Stomach (tissue), 9 donors: ENCODE measurements around the gene KRTAP4-2. TPM values are rescaled to one million over a fixed set of nuclear protein-coding genes. Genes with fewer than 3 reads are reported as not detected.
"Not testable (repeated sequence)": the region's sequence is repeated elsewhere in the genome, so short reads cannot be mapped to it uniquely, and the experiment has no call there.

Experiments
- DNase-seq, 2 donors: peaks; one replicate each; pipeline versions ENCODE4 v3.0.0 to v3.0.0-alpha.2; 2013 to 2019
- H3K27ac ChIP-seq, 5 donors: fragments of 200-600 bp in 4 of 5; sonication (generic) in 4 of 5; one replicate each; pipeline ENCODE4 v1.5.1; 2013 to 2019; ENCODE audit warnings: mild to moderate bottlenecking in 1 of 5, moderate library complexity in 1 of 5
- H3K27me3 ChIP-seq, 3 donors: fragments of 200-600 bp; sonication (generic); one replicate each; pipeline ENCODE4 v1.5.1; 2017 to 2019; ENCODE audit warnings: mixed run types in 1 of 3
- H3K36me3 ChIP-seq, 4 donors: fragments of 200-600 bp; sonication (generic); 1 replicate in 3 of 4; 2 replicates in 1 of 4; pipeline ENCODE4 v1.5.1; 2016 to 2019
- H3K4me1 ChIP-seq, 4 donors: fragments of 200-600 bp; sonication (generic); one replicate each; pipeline ENCODE4 v1.5.1; 2016 to 2019
- H3K4me3 ChIP-seq, 4 donors: fragments of 200-600 bp; sonication (generic) in 3 of 4; one replicate each; pipeline ENCODE4 v1.5.1; 2016 to 2019; ENCODE audit warnings: mild to moderate bottlenecking in 1 of 4
- H3K9me3 ChIP-seq, 4 donors: fragments of 200-600 bp; sonication (generic); one replicate each; pipeline ENCODE4 v1.5.1; 2016 to 2019
- EP300 ChIP-seq: sonication (generic); formaldehyde crosslinking; IDR thresholded peaks from one replicate; pipeline ENCODE4 v1.6.1; 2017; ENCODE audit warnings: antibody characterized with exemption
- POLR2A ChIP-seq, 4 donors: fragments of 450-650 bp; IDR thresholded peaks; one replicate each; pipeline ENCODE4 v1.6.1; 2016; ENCODE audit warnings: antibody characterized with exemption in 4 of 4, control low read depth in 2 of 4, mild to moderate bottlenecking in 1 of 4, moderate library complexity in 1 of 4
- POLR2AphosphoS5 ChIP-seq, 3 donors: sonication (generic); formaldehyde crosslinking; IDR thresholded peaks; one replicate each; pipeline ENCODE4 v1.6.1; 2016; ENCODE audit warnings: antibody characterized with exemption in 3 of 3
- WGBS, 5 donors: extraction: QIAGEN DNeasy Blood & Tissue Kit in 3 of 5; methylation state at CpG; one replicate each; pipeline versions ENCODE4 v1.1.5 to v1.1.7; 2013 to 2018; 5-methylcytosine and 5-hydroxymethylcytosine counted together
- intact Hi-C: fragments of 100-400 bp; cut with DNase I; formaldehyde crosslinking; loops from one replicate; pipeline ENCODE4 v1.15.1; 2023; ENCODE audit warnings: low total_unique reads
- polyA plus RNA-seq, 3 donors: library from polyadenylated mRNA; stranded (reverse); fragments of 200-250 nt; gene quantifications; one replicate each; pipeline ENCODE4 v1.2.3, GENCODE V29; 2013
- total RNA-seq, 5 donors: library from RNA; depleted of rRNA; stranded (reverse); fragments of >200 nt; gene quantifications; one replicate each; pipeline versions ENCODE4 v1.1.0 to v1.2.3, GENCODE V29; 2014 to 2016
- TF ChIP-seq, protein P1 (sequence below), 7 experiments: fragments of 450-650 bp in 4 of 7; fragments of 200-600 bp in 3 of 7; sonication (generic) in 3 of 7; IDR thresholded peaks; one replicate each; pipeline ENCODE4 v1.5.1; 2016 to 2019; ENCODE audit warnings: antibody characterized with exemption in 7 of 7, control low read depth in 2 of 7, mild to moderate bottlenecking in 1 of 7
- donor health status: healthy with polysubstance abuse.
- donor health status: Bipolar disorder and iron deficiency.
- donor health status: healthy.

KRTAP4-2 gene
- total and polyA plus RNA-seq, 8 donors = not detected

DNA sequence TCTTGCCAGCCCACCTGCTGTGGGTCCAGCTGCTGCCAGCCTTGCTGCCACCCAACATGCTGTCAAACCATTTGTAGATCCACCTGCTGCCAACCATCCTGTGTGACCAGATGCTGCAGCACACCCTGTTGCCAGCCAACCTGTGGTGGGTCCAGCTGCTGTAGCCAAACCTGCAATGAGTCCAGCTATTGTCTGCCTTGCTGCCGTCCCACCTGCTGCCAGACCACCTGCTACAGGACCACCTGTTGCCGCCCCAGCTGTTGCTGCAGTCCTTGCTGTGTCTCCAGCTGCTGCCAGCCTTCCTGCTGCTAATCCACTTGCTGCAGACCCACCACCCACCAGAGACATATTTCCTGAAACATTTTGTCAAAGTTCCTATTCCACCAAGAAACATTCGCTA is 12.3 kb upstream of the KRTAP4-2 start:
- Histone ChIP-seq H3K9me3 (no peaks in the 10 kb centered on the region), H3K4me1 (no peaks in the 10 kb centered on the region), H3K27ac (no peak overlapping the region), H3K36me3 (no peaks in the 10 kb centered on the region), H3K4me3 (no peak overlapping the region), H3K27me3 (peaks cover 0 to 16% (median 8%) of the 10 kb centered on the region in 3 donors)
- 76 to 90% (median 85%) methylated on average over 2 to 3 of the region's 3 CpGs for WGBS, 5 donors
- intact Hi-C loops = no loop called here
- no peak for TF ChIP-seq POLR2A (IDR thresholded peaks at IDR 0.05)
- no peak for TF ChIP-seq EP300
- TF ChIP-seq, protein P1, sequence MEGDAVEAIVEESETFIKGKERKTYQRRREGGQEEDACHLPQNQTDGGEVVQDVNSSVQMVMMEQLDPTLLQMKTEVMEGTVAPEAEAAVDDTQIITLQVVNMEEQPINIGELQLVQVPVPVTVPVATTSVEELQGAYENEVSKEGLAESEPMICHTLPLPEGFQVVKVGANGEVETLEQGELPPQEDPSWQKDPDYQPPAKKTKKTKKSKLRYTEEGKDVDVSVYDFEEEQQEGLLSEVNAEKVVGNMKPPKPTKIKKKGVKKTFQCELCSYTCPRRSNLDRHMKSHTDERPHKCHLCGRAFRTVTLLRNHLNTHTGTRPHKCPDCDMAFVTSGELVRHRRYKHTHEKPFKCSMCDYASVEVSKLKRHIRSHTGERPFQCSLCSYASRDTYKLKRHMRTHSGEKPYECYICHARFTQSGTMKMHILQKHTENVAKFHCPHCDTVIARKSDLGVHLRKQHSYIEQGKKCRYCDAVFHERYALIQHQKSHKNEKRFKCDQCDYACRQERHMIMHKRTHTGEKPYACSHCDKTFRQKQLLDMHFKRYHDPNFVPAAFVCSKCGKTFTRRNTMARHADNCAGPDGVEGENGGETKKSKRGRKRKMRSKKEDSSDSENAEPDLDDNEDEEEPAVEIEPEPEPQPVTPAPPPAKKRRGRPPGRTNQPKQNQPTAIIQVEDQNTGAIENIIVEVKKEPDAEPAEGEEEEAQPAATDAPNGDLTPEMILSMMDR (IDR thresholded peaks at IDR 0.05) = no peak
- TF ChIP-seq POLR2AphosphoS5 (IDR thresholded peaks at IDR 0.05) = no peak
- no peak for DNase-seq

DNA sequence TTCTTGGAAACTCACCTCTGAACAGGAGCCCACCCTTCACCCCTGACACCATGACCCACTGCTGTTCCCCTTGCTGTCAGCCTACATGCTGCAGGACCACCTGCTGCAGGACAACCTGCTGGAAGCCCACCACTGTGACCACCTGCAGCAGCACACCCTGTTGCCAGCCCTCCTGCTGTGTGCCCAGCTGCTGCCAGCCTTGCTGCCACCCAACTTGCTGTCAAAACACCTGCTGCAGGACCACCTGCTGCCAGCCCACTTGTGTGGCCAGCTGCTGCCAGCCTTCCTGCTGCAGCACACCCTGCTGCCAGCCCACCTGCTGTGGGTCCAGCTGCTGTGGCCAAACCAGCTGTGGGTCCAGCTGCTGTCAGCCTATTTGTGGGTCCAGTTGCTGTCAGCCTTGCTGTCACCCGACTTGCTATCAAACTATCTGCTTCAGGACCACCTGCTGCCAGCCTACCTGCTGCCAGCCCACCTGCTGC is 11.9 kb upstream of the KRTAP4-2 start, which contains the start of gene KRTAP9-1:
TSS of gene KRTAP9-1 (plus strand) at position 51 of the 482 bp plus-strand sequence. CDS start at position 51, 0 bp downstream.
- intact Hi-C loops, DNase-seq, H3K36me3 ChIP-seq, H3K4me1 ChIP-seq, H3K27ac ChIP-seq, H3K9me3 ChIP-seq, H3K4me3 ChIP-seq: not testable (repeated sequence)
- peaks cover 0 to 18% (median 9%) of the 10 kb centered on the region in 3 donors for H3K27me3 ChIP-seq
- WGBS, 5 donors = 40 to 75% (median 60%) methylated on average over 1 of the region's 1 CpG; no CpG with 5 or more reads in 1 of the 5 donors

DNA sequence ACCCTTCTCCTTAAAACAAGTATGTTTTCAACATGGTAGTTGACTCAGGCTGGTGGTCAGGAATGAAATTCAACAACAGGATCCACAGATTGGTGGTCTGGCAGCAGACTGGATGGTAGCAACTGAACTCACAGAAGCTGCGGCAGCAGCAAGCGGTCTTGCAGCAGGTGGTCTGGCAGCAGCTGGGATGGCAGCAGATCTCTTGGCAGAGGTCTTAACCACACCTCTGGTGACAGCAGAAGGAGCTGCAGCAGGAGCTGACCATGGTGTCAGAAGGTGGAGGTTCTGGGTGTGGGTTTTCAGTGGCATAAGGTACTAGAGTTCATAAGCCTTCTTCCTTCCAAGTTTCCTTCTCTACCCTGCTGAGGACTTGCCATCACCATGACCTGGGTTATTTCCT is 8.9 kb upstream of the KRTAP4-2 start:
- H3K4me3 ChIP-seq = no peak overlapping the region
- H3K36me3 ChIP-seq = no peaks in the 10 kb centered on the region
- H3K27me3 ChIP-seq = peaks cover 0 to 25% (median 17%) of the 10 kb centered on the region in 3 donors
- TF ChIP-seq, protein P1 (IDR thresholded peaks at IDR 0.05) = no peak
- TF ChIP-seq POLR2AphosphoS5 (IDR thresholded peaks at IDR 0.05) = no peak
- TF ChIP-seq EP300 = no peak
- no peak for TF ChIP-seq POLR2A (IDR thresholded peaks at IDR 0.05)
- no peak for DNase-seq
- intact Hi-C loops = no loop called here
- no peak overlapping the region for H3K27ac ChIP-seq
- no peaks in the 10 kb centered on the region for H3K9me3 ChIP-seq
- no peaks in the 10 kb centered on the region for H3K4me1 ChIP-seq
- 67 to 96% (median 84%) methylated on average over 2 of the region's 2 CpGs for WGBS, 5 donors

DNA sequence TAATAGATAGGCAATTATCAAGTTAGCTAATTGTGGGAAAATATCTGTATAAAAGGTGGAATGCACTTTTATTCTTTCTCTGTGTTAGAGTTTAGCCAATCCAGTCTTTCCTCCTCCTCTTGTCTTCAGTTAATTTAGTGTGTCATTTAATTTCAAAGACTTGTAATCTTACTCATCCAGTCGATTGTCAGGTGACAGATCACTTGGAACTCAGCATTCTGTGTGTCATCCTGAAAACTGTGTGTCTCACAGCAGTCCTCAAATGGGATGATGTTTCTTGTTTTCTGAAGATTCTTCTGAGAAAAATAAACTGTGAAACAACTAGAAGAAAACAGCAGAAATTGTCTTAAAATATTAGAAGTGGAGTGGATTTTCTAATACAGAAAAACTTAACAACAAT is 7.0 kb upstream of the KRTAP4-2 start:
- no peaks in the 10 kb centered on the region for H3K36me3 ChIP-seq

DNA sequence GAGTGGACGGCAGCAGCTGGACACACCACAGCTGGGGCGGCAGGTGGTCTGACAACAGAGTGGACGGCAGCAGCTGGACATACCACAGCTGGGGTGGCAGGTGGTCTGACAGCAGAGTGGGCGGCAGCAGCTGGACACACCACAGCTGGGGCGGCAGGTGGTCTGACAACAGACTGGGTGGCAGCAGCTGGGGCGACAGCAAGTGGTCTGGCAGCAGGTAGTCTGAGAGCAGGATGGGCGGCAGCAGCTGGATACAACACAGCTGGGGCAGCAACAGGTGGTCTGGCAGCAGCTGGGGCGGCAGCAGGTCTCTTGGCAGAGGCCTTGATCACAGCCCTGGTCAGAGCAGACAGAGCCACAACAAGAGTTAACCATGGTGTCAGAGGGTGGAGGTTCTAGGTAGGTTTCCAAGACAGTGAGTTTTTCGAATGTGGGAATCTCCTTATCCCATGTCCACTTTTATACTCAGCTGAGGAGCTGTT is 6.5 kb upstream of the KRTAP4-2 start, which contains the start of gene KRTAP4-1:
TSS of gene KRTAP4-1 (minus strand) at position 432 of the 482 bp plus-strand sequence. CDS start at position 375, 57 bp downstream.
- TF ChIP-seq POLR2AphosphoS5 (IDR thresholded peaks at IDR 0.05) (no peak), POLR2A (IDR thresholded peaks at IDR 0.05) (no peak), EP300 (no peak)
- TF ChIP-seq, protein P1 (IDR thresholded peaks at IDR 0.05) = no peak
- Histone ChIP-seq H3K4me1 (no peaks in the 10 kb centered on the region), H3K4me3 (no peak within 1 kb of the TSS), H3K27ac (no peak within 1 kb of the TSS), H3K9me3 (no peaks in the 10 kb centered on the region), H3K36me3 (no peaks in the 10 kb centered on the region), H3K27me3 (peaks cover 0 to 16% (median 9%) of the 10 kb centered on the region in 3 donors)
- no peak for DNase-seq
- 47 to 64% (median 62%) methylated on average over 6 to 9 of the region's 9 CpGs for WGBS, 5 donors
- intact Hi-C loops = no loop called here

More for the DNA sequence above, 7.0 kb upstream of the KRTAP4-2 start:
- intact Hi-C loops = no loop called here
- TF ChIP-seq EP300 = no peak
- TF ChIP-seq, protein P1 (IDR thresholded peaks at IDR 0.05) = no peak
- no peak for TF ChIP-seq POLR2AphosphoS5 (IDR thresholded peaks at IDR 0.05)
- H3K4me3 ChIP-seq = no peak overlapping the region
- H3K27me3 ChIP-seq = peaks cover 0 to 20% (median 12%) of the 10 kb centered on the region in 3 donors
- no peak for DNase-seq
- 39 to 58% (median 50%) methylated on average over 1 of the region's 1 CpG for WGBS, 5 donors
- no peaks in the 10 kb centered on the region for H3K4me1 ChIP-seq
- no peak overlapping the region for H3K27ac ChIP-seq
- H3K9me3 ChIP-seq = no peaks in the 10 kb centered on the region
